GM15510 (cell line): ENCODE results near the gene GLG1.

Source experiments
- POLR2A ChIP-seq: IDR thresholded peaks from 3 replicates; pipeline ENCODE4 v1.6.1; 2011; ENCODE audit warnings: borderline replicate concordance; ENCODE audit not compliant: insufficient read length; ENCODE audit errors: extremely low read depth

Gene GLG1

DNA sequence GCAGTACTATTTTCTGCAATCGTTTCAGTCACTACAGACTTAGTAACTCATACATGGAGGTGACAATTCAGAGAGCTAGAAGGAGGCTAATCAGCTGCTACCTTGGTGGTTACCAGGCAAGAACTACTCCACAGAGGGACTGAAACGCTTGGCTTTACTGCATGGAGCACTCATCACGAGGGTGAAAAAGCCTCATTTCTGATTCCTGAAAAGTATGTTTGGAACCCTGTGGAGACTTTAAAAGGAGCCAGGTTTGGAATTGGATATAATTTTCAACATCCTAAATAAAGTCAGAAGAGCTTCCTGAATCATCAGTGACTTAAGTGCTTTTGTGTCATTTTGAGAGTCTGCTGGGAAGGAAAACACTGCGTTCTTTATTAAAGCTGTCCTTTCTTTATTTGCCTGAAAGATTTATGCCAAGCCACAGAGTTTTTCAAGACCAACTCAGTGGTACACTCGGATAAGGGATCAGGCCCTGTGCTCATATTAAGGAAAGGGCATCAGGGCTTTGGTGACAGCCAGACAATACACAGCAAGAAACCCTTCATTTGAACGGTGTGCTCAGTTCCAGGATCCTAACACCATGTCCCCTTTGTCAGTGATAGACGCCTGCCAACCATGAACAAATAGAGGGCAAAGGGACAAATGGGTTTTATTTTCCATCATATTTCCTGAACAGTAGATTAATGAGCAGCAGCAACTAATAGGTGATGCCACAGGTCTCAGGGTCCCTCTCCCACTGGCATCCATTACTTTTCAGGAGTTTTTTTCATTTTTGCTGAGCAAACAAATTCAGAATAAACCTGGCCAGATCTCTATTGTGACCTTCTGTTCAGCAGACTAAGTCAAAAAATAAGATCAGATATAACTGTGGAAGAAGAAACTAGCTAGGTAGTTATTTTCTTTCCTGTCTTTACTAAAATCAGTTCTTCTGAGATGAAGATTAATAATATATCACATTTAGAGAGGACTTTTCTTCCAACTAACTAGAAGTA is 105.1 kb downstream of the GLG1 start:
- TF ChIP-seq POLR2A: no peak

DNA sequence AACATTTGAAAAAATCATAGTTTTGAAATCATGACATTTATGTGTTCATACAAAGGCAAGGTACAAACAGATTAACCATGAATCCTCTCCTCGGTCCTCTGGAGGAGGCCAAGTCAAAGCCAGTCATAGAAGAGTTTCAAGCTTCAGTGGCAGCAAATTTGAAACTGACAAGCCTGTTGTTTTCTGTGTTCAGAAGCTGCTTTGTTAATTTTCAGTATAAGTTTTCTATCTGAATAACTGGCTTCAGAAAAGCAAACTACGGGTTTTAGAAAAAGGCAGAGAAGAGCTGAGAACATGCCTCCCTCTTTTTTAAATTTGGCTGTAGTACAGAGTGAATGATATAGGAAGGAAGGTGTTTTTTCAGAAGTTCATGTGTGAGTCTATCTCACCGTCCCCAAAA is 106.0 kb downstream of the GLG1 start:
- no peak for TF ChIP-seq POLR2A

DNA sequence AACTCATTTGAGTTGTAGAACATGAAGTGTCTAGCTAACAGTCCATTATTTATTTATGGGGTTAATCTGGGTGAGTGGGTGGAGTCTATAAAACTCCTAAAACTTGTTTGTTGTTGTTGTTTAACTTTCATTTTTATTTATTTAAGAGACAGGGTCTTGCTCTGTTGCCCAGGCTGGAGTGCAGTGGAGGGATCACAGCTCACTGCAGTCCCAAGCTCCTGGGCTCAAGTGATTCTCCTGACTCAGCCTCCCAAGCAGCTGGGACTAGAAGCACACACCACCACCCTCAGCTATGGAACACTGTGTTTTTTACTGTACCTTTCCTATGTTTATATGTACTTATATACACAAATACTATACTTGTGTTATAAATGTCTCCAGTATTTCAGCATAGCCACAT is 107.8 kb downstream of the GLG1 start:
- no peak for TF ChIP-seq POLR2A

DNA sequence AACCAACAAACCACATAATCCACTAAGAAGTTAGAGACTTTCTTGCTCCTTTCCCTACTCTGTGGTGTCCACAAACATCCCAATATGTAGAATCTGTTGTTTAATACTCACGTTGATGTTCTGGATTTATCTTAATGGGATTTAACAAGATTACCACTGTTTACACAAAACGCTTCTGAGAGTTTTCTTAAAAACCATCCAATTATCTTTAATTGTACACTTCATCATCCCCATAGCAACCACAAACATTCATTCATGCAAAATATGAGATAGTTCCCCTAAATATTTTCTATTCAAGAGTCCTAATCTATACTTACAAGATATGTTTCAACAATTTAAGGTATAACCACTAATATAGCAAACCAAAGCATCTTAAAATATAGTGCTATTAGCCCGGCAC is 109.2 kb downstream of the GLG1 start:
- TF ChIP-seq POLR2A: no peak

DNA sequence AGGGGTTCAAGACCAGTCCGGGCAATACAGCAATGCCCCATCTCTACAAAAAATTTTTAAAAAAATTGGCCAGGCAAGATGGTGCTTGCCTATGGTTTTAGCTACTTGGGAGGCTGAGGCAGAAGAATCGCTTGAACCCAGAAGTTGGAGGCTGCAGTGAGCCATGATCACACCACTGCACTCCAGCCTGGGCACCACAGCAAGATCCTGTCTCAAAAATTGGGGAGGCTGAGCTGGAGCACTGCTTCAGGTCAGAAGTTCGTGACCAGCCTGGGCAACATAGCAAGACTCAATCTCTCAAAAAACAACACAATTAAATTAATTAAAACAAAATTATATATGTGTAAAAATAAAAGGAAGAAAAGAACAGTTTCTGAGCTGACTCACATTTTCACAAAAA is 110.9 kb downstream of the GLG1 start:
- no peak for TF ChIP-seq POLR2A

DNA sequence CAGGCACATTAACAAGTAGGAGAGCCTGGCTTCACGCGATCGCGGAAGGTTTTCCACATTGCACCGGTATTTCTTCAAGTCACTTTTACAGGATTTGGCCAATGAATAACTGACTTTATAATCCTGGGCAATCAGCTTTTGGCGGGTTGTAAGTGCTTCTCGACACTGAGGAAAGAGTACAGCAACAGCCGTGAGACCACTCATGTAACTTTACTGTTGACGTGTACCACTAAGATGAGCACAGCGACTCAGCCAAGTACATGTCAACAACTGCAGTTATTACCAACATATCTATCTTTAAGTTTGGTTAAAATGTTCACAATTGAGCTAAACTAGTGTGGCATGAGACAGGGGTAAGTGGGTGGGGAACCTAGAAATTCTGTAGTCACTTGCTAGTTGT is 113.9 kb downstream of the GLG1 start:
- no peak for TF ChIP-seq POLR2A

DNA sequence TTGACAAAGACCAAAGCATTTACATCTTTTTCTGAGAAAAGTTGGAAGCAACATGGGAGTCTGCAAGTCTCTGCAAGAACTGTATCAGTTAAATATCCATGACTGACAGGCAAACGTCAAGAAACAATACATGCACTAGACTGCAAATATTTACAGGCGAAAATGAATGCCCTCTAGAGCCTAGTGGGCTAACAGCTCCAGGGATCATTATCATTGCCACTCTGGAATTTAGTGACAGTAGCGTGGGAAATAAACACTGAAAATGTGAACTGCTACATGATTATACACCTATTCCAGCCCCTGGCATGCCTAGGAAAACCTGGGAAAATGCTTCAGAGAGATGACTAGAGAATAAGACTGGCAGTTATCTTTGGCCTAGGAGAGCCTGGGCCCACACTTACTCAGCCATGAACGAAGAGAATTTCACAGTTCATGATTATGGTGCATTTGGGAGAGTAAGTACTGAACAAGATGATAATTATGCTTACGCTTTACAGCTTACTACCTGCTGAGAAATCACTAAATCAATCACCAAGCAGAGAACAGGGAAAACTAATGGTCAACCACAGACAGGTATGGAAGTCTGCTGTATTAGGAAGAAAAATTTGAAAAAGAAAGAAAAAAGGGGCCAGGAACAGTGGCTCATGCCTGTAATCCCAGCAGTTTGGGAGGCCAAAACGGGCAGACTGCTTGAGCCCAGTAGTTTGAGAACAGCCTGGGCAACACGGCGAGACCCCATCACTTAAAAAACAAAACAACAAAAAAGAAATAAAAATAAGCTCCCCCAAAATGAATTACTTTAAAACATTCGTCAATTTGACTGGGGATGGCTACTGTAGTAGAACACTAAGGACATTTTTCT is 119.0 kb downstream of the GLG1 start:
- TF ChIP-seq POLR2A: no peak

DNA sequence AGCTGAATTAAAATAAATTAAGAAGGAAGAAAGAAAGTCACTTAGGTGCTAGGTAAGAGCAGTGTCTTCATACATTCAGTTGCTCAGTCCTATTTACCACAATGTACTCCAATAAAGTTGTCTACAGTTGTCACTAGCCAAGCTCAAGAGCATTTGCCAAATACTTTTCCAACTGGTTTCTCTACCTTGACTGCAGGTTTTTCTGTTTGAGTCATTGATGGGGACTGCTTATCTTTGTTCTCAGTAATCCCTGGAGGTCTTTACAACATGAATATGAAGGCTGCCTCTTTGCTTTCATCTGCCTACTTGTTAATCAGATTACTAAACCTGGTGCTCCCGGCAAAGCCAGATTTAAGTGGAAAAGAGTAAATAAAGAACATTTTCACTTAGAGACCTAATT is 121.0 kb downstream of the GLG1 start:
- no peak for TF ChIP-seq POLR2A

DNA sequence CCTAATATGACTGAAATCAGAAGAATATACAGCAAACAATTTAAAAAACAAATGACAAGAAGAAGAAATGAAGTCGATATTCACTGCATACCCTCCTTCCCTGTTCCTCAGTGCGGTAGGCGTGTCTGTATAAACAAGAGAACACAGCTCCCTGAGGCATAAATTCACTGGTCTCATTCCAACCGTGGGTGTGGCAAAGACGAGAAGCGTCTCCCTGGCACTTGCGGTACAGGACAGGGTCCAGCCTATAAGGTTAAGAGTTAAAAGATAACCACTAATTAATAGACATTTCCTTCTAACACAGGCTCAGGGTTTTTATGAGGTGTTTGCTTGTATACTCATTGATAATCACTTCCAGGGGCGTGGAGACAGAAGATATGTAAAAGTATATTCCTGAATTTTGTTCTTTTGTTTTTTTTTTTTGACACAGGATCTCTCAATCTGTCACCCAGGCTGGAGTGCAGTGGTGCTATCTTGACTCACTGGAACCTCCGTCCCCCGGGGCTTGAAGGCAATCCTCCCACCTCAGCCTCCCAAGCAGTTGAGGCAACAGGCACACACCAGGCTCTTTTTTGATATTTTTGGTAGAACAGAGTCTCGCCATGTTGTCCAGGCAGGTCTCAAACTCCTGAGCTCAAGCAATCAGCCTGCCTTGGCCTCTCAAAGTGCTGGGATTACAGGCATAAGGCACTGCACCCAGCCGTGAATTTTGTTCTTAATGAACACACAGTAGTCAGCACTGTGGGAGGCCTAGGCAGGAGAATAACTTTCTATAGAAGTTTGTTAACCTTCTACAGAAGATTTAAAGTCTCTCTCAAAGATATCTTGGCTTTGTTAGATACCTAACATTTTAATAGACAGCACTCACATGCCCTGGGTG is 126.5 kb downstream of the GLG1 start:
- no peak for TF ChIP-seq POLR2A

DNA sequence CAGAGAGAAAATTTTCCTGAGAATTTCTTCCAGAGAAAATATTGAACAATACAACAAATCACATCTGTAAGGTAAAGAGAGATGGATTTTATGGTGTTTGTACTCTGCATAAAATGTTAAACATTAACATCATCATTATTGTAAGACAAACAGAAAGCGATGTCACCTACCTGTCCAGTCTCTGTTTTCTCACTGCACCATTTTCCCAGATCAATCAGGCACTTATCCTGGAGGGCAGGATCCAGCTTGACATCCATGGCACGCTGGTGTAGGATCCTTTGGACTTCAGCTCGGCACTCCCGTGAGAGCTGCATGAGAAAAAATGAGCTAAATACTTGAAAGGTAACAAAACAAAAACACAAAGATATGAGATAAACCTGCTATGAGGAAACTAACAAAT is 129.7 kb downstream of the GLG1 start:
- no peak for TF ChIP-seq POLR2A

DNA sequence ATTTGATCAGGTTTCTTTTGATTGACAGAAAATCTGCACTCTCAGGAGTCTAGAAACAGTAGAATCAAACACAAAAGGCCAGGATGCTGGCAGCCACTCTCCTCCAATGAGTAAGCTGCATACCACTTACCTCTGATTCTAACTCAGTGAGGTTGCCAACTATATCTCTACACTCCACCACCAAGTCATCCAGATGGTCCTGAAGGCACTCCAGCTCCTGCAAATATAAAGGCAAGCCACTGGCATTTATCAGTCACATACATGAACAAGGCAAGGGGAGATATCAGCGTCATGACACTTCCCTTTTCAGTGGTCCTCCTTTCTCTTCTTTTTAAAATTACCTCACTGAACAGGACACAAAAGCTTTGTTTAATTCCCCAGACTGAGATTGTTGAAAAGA is 132.5 kb downstream of the GLG1 start:
- TF ChIP-seq POLR2A: no peak

DNA sequence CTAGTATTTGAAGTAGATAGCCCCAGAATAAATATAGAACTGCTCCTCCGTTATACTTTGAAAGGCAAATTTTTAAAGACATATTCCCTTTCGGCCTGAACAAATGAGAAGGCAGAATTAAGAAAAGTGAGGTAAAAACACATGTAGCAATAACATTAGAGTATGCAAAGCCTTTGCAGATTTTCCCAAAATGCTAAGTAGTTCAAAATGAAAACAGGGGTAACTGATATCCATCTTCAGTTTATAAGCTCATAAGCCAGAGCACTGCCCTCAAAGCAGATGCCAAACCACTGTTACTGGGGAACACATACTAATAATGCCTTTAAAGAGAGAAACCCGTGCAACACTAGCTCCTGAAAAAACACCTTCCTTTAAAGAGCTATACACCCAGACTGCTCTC is 134.4 kb downstream of the GLG1 start:
- TF ChIP-seq POLR2A: no peak

DNA sequence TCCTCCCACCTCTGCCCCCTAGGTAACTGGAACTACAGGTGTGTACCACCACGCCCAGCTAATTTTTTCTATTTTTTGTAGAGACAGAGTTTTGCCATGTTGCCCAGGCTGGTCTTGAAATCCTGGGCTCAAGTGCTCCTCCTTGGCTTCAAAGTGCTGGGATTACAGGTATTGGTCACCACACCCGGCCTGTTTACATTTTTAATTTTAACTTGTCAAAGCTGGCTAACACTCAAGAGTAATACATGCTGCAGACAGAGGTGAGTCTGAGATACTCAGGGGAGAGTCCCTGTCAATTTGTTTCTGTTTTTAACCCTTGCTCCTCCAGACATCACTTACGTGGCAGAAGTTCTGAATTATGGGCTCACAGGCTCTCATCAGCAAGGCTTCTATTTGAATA is 134.9 kb downstream of the GLG1 start:
- TF ChIP-seq POLR2A: no peak

DNA sequence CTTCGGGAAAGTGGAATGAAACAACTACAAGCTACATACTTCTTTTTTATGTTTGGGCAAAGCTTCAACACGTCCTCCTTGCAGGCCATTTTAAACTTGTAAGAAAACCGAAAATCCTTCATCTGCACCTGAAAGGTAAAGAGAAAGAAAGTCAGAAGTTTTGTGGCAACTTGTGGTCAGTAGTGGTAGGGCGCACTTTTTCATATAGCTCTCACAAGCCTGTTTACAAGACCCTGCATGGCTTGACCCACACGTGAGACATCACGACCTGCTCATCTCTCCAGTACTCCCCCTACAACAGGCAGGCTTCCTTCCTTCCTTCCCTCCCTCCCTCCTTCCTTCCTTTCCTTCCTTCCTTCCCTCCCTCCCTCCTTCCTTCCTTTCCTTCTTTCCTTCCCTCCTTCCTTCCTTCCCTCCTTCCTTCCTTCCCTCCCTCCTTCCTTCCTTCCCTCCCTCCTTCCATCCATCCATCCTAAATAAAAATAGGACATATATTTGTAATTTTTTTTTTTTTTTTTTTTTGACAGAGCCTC is 136.9 kb downstream of the GLG1 start:
- TF ChIP-seq POLR2A: no peak

DNA sequence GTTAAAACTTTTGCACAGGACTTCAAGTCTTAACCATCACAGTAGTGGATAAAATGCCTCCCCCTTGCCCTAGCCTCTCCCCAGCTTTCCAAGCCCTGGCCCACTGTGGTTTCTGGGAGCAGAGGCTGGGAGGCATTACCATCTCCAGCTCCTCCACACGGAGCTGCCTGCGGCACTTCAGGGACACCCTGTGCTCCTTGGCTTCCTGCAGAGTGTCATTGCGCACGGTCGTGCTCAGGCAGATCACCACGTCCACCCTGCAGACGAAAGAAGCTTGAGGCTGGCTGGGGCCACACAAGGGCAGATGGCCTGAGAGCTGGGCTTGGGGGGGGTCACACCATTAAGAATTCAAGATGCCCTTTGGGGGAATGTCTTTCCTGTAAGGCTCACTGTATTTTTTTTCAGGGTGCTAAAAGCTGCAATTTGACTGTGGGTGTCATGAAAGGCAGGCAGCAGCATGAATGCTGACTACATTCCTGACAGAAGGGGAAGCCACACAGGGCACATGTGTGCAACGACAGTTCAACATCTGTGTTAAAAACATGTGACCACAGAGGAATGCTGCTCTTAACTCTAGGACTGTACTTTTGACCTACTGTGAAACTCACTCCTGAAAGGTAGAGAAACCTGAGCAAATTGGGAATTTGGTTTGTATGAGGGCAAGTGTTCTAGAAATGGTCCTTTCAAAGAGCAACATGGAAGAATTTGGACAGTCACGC is 137.9 kb downstream of the GLG1 start:
- TF ChIP-seq POLR2A: no peak

DNA sequence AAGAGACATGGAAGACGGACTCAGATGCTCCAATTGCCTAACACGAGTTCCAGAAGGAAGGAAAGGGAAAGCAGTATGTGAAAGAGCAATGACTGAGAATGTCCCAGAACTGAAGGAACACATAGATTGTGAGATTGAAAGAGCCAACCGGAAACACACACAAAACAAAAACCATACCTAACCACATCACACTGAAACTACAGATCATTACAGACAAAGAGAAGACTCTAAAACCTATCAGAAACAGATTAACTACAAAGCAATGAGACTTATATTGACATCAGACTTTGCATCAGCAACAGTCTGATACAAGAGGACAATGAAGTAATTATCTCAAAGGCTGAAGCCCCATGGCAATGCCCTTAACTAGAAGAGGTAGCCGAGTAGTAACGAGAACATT is 140.0 kb downstream of the GLG1 start:
- TF ChIP-seq POLR2A: no peak
